CD4-positive, alpha-beta T cell treated with Interleukin-4 for 4 hours (primary cell): ENCODE data around the gene DSCAML1.

ENCODE experiments used
- DNase-seq: peaks from one replicate; pipeline ENCODE4 v3.0.0-alpha.2; 2020

DSCAML1 gene

GRCh38 chr11:117752071-117752470 lies 44.9 kb downstream of the DSCAML1 start:
- no peak for DNase-seq

DNA sequence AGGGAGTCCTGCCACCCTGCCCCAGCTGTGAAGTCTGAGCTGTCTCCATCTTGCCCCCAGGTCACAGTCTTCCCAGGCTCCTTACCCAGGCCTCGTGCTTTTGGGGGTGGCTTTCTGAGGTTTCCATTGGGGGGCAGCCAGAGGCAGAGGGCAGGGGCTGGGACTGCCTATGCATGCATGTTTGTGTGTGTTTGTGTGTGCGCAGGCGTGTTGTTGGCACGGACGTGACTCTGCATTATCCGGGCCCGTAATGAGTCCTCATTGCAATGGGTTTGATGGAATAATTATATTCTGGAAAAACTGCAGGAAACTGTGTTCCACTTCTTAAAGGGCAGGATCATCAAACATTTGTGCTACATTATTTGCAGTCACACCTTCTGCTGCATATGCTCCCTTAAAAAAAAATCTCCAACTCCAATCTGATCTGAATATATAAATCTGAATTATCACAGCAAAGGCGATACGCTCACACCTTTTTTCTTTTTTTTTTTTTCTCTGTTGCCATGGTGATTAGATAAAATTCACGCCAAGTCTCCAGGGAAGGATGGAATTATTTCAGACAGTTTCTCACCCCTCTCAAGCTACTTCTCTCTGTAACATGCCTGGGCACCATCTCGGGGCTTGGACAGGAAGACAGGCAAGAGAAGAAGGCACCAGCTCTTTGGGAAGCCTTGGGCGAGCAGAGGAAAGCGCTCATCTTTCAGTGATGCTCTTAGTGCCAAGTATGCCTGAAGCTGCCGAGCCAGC lies 45.9 kb downstream of the DSCAML1 start:
- DNase-seq = no peak

DNA sequence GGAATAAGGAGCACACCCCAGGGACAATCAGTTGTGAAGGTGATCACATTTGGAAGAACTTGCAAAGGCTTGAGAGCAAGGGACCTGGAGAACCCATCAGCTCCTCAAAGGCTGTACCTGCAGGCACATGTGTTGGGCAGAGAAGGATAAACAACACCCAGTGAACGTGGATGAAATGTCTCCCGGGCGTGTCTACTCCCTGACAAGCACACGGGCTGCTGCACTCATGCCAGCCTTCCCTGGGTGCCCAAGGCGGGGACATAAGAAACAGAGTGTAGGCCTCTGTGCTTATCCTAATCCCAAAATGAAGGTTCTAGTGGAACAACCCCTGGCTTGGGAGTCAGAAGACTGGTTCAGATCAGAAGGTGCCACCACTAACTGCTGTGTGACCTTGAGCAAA lies 46.7 kb downstream of the DSCAML1 start:
- no peak for DNase-seq

GRCh38 chr11:117749541-117749910 lies 47.5 kb downstream of the DSCAML1 start:
- DNase-seq = no peak

DNA sequence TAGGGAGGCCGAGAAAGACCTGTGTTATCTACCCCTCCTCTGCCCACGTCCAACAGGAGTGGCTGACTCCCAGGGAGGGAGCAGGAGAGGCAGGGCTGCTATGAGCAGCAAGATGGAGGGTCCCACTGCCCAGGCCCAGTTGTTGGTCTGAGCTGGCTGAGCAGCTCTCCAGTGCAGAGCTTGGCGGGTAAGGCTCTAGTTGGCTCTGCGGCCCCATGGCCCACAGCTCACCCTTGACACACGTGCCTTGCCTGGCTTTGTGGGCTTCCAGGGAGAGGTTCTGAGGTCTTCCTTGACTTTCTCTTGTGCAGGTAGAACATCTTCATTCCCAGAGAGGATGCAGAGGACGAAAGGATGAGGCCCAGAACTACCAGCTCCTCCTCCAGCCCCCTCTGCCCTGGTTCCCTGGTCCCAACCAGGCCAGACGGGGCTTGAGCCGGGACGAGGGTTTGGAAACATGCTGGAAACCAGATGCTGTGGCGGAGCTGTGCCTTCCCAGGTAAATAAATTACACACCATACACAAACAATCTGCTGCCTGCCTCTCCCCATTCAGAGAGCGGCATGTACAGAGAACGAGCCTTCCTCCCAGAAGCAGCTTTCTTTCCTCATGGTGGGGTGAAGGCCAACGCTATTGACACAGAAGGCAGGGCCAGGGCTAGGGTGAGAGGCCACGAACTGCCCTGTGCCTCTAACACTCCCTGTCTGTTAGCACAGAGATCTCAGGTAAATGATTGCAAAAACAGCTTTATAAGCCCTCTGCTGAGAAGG lies 48.1 kb downstream of the DSCAML1 start:
- no peak for DNase-seq

DNA sequence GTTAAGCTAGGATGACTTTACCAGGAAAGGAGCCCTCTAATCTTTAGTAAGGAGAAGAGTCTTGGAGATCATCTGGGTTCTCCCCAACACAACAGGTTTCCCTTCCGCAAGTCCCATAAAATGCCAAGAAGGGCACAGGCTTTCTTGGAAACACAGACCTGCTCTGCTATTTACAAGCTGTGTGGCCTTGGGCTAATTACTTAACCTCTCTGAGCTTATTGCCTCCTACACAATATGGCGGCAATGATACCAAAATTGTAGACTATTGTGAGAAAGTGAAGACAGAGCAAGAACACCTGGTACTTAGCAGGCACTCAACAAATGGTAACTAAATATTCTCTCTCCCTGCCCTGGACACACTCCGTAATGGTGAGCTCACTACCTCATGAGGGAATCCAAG lies 49.1 kb downstream of the DSCAML1 start:
- no peak for DNase-seq

DNA sequence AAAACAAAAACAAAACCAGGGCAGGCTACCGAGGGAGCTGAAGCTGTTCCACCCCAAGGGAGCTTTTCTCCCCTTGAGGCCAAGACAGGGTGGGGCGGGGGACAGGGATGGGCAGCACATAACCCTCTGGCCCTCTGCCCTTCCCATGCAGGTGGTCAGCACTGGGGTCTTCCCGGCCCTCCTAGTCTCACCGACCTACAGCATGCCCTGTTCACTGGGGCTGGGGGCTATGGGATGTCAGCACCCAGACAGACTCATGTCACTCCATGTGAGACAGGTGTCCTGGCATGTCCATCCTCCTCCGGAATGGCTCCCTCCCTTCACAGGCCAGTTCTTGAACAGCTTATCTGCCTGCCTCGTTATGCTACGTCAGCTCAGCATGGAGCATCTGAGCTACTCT lies 51.7 kb downstream of the DSCAML1 start:
- no peak for DNase-seq

- DNase-seq = no peak
Observed at GRCh38 chr11:117744471-117745150, 52.4 kb downstream of the DSCAML1 start.

GRCh38 chr11:117743121-117743815 lies 53.7 kb downstream of the DSCAML1 start:
- DNase-seq = no peak

- DNase-seq = no peak
Observed at GRCh38 chr11:117738246-117738957, 58.6 kb downstream of the DSCAML1 start.

GRCh38 chr11:117735350-117735977 lies 61.6 kb downstream of the DSCAML1 start:
- no peak for DNase-seq

- DNase-seq = no peak
Observed at GRCh38 chr11:117734601-117735024, 62.4 kb downstream of the DSCAML1 start.

DNA sequence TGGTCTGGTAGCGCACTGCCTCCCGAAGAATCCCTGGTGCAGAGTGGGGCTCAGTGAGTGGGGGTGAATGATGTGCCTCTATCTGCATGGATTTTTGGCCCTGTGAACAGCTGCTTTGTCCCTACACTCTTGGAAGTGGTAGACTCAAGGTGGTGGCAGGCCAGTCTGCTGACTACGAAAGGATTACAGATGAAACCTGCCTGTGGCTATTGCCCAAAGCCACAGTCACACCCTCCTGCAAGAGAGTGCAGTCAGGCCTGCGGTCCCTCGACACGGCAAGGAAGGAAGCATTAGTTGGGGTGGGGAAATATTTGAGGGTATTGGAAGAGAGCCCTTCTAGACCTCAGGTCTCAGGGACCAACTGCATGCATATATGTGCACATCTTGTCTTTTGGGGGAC lies 63.7 kb downstream of the DSCAML1 start:
- DNase-seq = no peak

- no peak for DNase-seq
Observed at GRCh38 chr11:117731722-117732290, 65.2 kb downstream of the DSCAML1 start.

DNA sequence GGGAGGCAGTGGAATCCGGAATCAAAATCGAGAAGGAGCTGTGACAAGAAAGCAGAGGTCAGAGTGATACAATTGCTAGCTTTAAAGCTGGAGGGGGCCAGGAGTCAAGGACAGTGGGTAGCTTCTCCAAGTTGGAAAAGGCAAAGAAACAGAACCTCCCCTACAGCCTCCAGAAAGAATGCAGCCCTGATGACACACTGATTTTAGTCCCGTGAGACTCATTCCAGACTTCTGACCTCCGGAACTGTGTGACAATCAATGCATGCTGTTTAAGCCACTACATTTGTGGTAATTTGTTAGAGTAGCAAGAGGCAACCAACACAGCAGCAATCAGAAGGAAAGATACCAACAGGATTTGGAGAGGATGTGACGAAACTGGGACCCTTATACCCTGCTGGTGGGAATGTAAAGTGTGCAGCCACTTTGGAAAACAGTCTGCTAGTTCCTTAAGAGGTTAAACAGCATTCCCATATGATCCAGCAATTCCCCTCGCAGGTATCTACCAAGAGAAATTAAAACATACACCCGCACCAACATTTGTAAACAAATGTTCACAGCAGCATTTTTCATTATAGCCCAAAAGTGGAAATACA lies 66.7 kb downstream of the DSCAML1 start:
- DNase-seq = no peak

GRCh38 chr11:117725048-117725734 lies 71.8 kb downstream of the DSCAML1 start:
- DNase-seq = no peak

- no peak for DNase-seq
Observed at GRCh38 chr11:117724621-117725020, 72.4 kb downstream of the DSCAML1 start.

- no peak for DNase-seq
Observed at GRCh38 chr11:117724104-117724503, 72.9 kb downstream of the DSCAML1 start.

GRCh38 chr11:117723277-117724024 lies 73.6 kb downstream of the DSCAML1 start:
- DNase-seq = no peak

- DNase-seq = no peak
Observed at GRCh38 chr11:117722082-117722481, 74.9 kb downstream of the DSCAML1 start.
